22Rv1 (cell line): ENCODE results near the gene PEX10.

Experiments
- ZFX ChIP-seq: fragments of 450-650 bp; IDR thresholded peaks from 2 replicates; pipeline ENCODE4 v1.6.1; 2017; ENCODE audit warnings: antibody characterized with exemption, borderline replicate concordance
- TF ChIP-seq, protein P1 (sequence below): fragments of 450-650 bp; IDR thresholded peaks from 2 replicates; pipeline ENCODE4 v1.5.1; 2017; ENCODE audit warnings: mild to moderate bottlenecking

DNA sequence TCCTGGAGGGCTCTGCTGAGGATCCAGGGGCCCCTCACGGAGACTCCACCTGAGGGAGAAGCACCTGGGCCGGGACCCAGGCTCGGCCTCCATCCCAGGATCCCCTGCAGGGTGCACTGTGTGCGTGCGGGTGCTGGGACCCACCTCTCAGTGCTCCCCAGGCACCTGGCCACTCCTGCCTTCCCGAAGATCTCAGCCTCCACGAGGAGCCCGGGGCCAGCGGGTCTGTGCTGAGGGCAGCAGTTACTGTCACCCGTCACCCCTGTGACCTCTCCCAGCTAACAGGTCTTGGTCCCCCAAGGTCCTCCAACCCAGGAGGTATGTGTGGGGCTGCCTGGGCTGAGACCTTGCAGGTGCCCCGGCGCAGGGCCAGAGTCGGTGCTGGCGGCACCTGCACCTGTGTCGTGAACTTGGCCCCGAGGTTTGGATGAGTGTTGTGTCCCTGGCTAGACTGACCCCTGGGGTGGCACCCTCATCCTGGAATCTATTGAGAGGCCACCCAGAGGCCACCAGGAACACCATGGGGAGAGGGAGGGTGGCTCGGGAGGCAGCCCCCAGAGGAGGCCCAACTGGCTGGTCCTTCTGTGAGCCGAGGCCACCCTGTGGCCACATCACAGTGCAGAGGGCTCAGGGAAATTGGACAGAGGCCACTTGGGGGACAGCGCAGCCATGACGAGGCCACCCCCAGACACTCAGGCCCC, 38.7 kb downstream of the PEX10 start:
- TF ChIP-seq, protein P1, sequence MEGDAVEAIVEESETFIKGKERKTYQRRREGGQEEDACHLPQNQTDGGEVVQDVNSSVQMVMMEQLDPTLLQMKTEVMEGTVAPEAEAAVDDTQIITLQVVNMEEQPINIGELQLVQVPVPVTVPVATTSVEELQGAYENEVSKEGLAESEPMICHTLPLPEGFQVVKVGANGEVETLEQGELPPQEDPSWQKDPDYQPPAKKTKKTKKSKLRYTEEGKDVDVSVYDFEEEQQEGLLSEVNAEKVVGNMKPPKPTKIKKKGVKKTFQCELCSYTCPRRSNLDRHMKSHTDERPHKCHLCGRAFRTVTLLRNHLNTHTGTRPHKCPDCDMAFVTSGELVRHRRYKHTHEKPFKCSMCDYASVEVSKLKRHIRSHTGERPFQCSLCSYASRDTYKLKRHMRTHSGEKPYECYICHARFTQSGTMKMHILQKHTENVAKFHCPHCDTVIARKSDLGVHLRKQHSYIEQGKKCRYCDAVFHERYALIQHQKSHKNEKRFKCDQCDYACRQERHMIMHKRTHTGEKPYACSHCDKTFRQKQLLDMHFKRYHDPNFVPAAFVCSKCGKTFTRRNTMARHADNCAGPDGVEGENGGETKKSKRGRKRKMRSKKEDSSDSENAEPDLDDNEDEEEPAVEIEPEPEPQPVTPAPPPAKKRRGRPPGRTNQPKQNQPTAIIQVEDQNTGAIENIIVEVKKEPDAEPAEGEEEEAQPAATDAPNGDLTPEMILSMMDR: no peak
- TF ChIP-seq ZFX: no peak
